ENCODE data around the gene CEBPZOS. TPM values are rescaled to one million over a fixed set of nuclear protein-coding genes. Genes with fewer than 3 reads are reported as not detected.
"Not testable (repeated sequence)": the region's sequence is repeated elsewhere in the genome, so short reads cannot be mapped to it uniquely, and the experiment has no call there.

CEBPZOS gene
- total and polyA plus RNA-seq, 9 donors, result 27.2 to 42.4 (median 35.1) TPM

- no peak for DNase-seq
- Histone ChIP-seq H3K9me3 (replicated peaks; ENCODE audit: control insufficient read depth, low read depth, low read length) (no peaks in the 10 kb centered on the region), H3K4me1 (ENCODE audit: control insufficient read depth, insufficient read depth, low read length) (no peaks in the 10 kb centered on the region), H3K4me3 (ENCODE audit: low read length) (no peak overlapping the region), H3K27me3 (ENCODE audit: control insufficient read depth, insufficient read depth, low read length) (peaks cover 7% of the 10 kb centered on the region), H3K36me3 (ENCODE audit: control insufficient read depth, insufficient read depth, low read length) (no peaks in the 10 kb centered on the region), H3K27ac (ENCODE audit: low read length) (no peak overlapping the region)
- 89% methylated on average over 4 of the region's 6 CpGs for WGBS (ENCODE audit: insufficient coverage)
Measured at GRCh38 chr2:37189452-37190153, 6.7 kb upstream of the CEBPZOS start.

- Histone ChIP-seq H3K36me3 (ENCODE audit: control insufficient read depth, insufficient read depth, low read length) (no peaks in the 10 kb centered on the region), H3K27me3 (ENCODE audit: control insufficient read depth, insufficient read depth, low read length) (peaks cover 7% of the 10 kb centered on the region), H3K4me3 (ENCODE audit: low read length) (no peak overlapping the region), H3K4me1 (ENCODE audit: control insufficient read depth, insufficient read depth, low read length) (no peaks in the 10 kb centered on the region), H3K27ac (ENCODE audit: low read length) (no peak overlapping the region), H3K9me3 (replicated peaks; ENCODE audit: control insufficient read depth, low read depth, low read length) (no peaks in the 10 kb centered on the region)
- DNase-seq, result no peak
- 80% methylated on average over 1 of the region's 4 CpGs for WGBS (ENCODE audit: insufficient coverage)
Measured at GRCh38 chr2:37190290-37190689, 6.0 kb upstream of the CEBPZOS start.

DNA sequence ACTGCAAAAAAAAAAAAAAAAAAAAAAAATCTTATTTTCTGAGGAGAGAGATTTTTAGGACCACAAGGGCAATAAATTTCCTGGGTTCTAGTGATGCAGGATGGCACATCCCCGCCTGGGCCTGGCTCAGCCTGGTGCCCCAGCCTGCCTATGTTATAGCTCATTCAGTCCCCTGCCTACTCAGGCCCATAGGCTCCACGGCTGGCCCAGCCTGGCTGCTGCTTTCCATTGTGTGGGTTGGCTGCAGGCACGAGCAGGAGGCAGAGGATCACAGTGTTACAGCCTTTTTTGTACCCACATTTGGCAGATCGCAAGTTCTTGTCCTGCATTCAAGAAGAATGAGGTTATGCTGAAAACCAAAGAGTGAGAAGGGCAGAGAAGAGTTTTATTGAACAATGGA lies 5.0 kb upstream of the CEBPZOS start:
- H3K36me3 ChIP-seq (ENCODE audit: control insufficient read depth, insufficient read depth, low read length), result no peaks in the 10 kb centered on the region
- peaks cover 3% of the 10 kb centered on the region for H3K4me1 ChIP-seq (ENCODE audit: control insufficient read depth, insufficient read depth, low read length)
- no peaks in the 10 kb centered on the region for H3K9me3 ChIP-seq (replicated peaks; ENCODE audit: control insufficient read depth, low read depth, low read length)
- no peak overlapping the region for H3K27ac ChIP-seq (ENCODE audit: low read length)
- DNase-seq, result no peak
- H3K4me3 ChIP-seq (ENCODE audit: low read length), result no peak overlapping the region
- H3K27me3 ChIP-seq (ENCODE audit: control insufficient read depth, insufficient read depth, low read length), result peaks cover 4% of the 10 kb centered on the region
- WGBS (ENCODE audit: insufficient coverage), result 66% methylated on average over 2 of the region's 4 CpGs

GRCh38 chr2:37191747-37192146 lies 4.5 kb upstream of the CEBPZOS start:
- Histone ChIP-seq H3K27me3 (ENCODE audit: control insufficient read depth, insufficient read depth, low read length) (peaks cover 4% of the 10 kb centered on the region), H3K4me1 (ENCODE audit: control insufficient read depth, insufficient read depth, low read length) (peaks cover 3% of the 10 kb centered on the region), H3K4me3 (ENCODE audit: low read length) (no peak overlapping the region), H3K36me3 (ENCODE audit: control insufficient read depth, insufficient read depth, low read length) (no peaks in the 10 kb centered on the region), H3K9me3 (replicated peaks; ENCODE audit: control insufficient read depth, low read depth, low read length) (no peaks in the 10 kb centered on the region), H3K27ac (ENCODE audit: low read length) (no peak overlapping the region)
- no peak for DNase-seq
- no CpG with 5 or more reads among the region's 6 CpGs for WGBS (ENCODE audit: insufficient coverage)

- H3K9me3 ChIP-seq (replicated peaks; ENCODE audit: control insufficient read depth, low read depth, low read length), result no peaks in the 10 kb centered on the region
- peaks cover 9% of the 10 kb centered on the region for H3K4me1 ChIP-seq (ENCODE audit: control insufficient read depth, insufficient read depth, low read length)
- H3K4me3 ChIP-seq (ENCODE audit: low read length), result no peak overlapping the region
- no peak overlapping the region for H3K27ac ChIP-seq (ENCODE audit: low read length)
- peaks cover 4% of the 10 kb centered on the region for H3K27me3 ChIP-seq (ENCODE audit: control insufficient read depth, insufficient read depth, low read length)
- H3K36me3 ChIP-seq (ENCODE audit: control insufficient read depth, insufficient read depth, low read length), result no peaks in the 10 kb centered on the region
- DNase-seq, result no peak
- no CpG with 5 or more reads among the region's 1 CpG for WGBS (ENCODE audit: insufficient coverage)
Measured at GRCh38 chr2:37192551-37192950, 3.7 kb upstream of the CEBPZOS start.

- Histone ChIP-seq H3K4me1 (ENCODE audit: control insufficient read depth, insufficient read depth, low read length) (peaks cover 13% of the 10 kb centered on the region), H3K4me3 (ENCODE audit: low read length) (peak overlapping the region; percentile 76), H3K27ac (ENCODE audit: low read length) (peak overlapping the region; percentile 93)
- not testable (repeated sequence) for H3K36me3 ChIP-seq (ENCODE audit: control insufficient read depth, insufficient read depth, low read length); H3K9me3 ChIP-seq (replicated peaks; ENCODE audit: control insufficient read depth, low read depth, low read length); H3K27me3 ChIP-seq (ENCODE audit: control insufficient read depth, insufficient read depth, low read length); DNase-seq
- WGBS (ENCODE audit: insufficient coverage), result 68% methylated on average over 15 of the region's 20 CpGs
Measured at GRCh38 chr2:37195862-37196319, 405 bp upstream of the CEBPZOS start.

DNA sequence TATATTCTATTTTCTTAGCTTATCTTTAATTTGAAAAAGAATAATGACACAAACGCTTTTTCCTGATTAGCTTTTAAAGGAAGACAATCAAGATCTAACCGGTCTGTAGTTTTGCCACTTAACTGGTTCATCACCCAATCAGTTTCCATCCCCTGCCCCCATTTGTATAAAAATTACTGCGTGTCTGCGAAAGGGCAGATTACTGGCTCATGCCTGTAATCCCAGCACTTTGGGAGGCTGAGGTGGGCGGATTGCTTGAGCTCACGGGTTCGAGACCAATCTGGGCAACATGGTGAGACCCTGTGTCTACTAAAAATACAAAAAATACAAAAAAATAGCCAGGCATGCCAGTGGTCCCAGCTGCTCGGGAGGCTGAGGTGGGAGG lies 2.4 kb downstream of the CEBPZOS start:
- H3K27me3 ChIP-seq (ENCODE audit: control insufficient read depth, insufficient read depth, low read length), result no peaks in the 10 kb centered on the region
- WGBS (ENCODE audit: insufficient coverage), result 100% methylated on average over 1 of the region's 8 CpGs
- no peak overlapping the region for H3K27ac ChIP-seq (ENCODE audit: low read length)
- peaks cover 3% of the 10 kb centered on the region for H3K9me3 ChIP-seq (replicated peaks; ENCODE audit: control insufficient read depth, low read depth, low read length)
- H3K4me1 ChIP-seq (ENCODE audit: control insufficient read depth, insufficient read depth, low read length), result peaks cover 13% of the 10 kb centered on the region
- DNase-seq, result no peak
- H3K36me3 ChIP-seq (ENCODE audit: control insufficient read depth, insufficient read depth, low read length), result peaks cover 12% of the 10 kb centered on the region
- H3K4me3 ChIP-seq (ENCODE audit: low read length), result no peak overlapping the region

GRCh38 chr2:37201208-37201607 lies 4.9 kb downstream of the CEBPZOS start:
- Histone ChIP-seq H3K27ac (ENCODE audit: low read length) (no peak overlapping the region), H3K4me3 (ENCODE audit: low read length) (no peak overlapping the region), H3K9me3 (replicated peaks; ENCODE audit: control insufficient read depth, low read depth, low read length) (peaks cover 12% of the 10 kb centered on the region), H3K36me3 (ENCODE audit: control insufficient read depth, insufficient read depth, low read length) (peaks cover 24% of the 10 kb centered on the region), H3K4me1 (ENCODE audit: control insufficient read depth, insufficient read depth, low read length) (peaks cover 10% of the 10 kb centered on the region), H3K27me3 (ENCODE audit: control insufficient read depth, insufficient read depth, low read length) (no peaks in the 10 kb centered on the region)
- no CpG with 5 or more reads among the region's 1 CpG for WGBS (ENCODE audit: insufficient coverage)
- no peak for DNase-seq

- Histone ChIP-seq H3K9me3 (replicated peaks; ENCODE audit: control insufficient read depth, low read depth, low read length) (peaks cover 17% of the 10 kb centered on the region), H3K4me1 (ENCODE audit: control insufficient read depth, insufficient read depth, low read length) (peaks cover 10% of the 10 kb centered on the region), H3K4me3 (ENCODE audit: low read length) (no peak overlapping the region), H3K27ac (ENCODE audit: low read length) (no peak overlapping the region), H3K36me3 (ENCODE audit: control insufficient read depth, insufficient read depth, low read length) (peaks cover 27% of the 10 kb centered on the region), H3K27me3 (ENCODE audit: control insufficient read depth, insufficient read depth, low read length) (no peaks in the 10 kb centered on the region)
- WGBS (ENCODE audit: insufficient coverage), result no CpG with 5 or more reads among the region's 1 CpG
- no peak for DNase-seq
Measured at GRCh38 chr2:37201766-37202165, 5.5 kb downstream of the CEBPZOS start.

- H3K4me1 ChIP-seq (ENCODE audit: control insufficient read depth, insufficient read depth, low read length), result no peaks in the 10 kb centered on the region
- H3K4me3 ChIP-seq (ENCODE audit: low read length), result no peak overlapping the region
- H3K36me3 ChIP-seq (ENCODE audit: control insufficient read depth, insufficient read depth, low read length), result peaks cover 27% of the 10 kb centered on the region
- DNase-seq, result no peak
- WGBS (ENCODE audit: insufficient coverage), result no CpG with 5 or more reads among the region's 2 CpGs
- no peak overlapping the region for H3K27ac ChIP-seq (ENCODE audit: low read length)
- peaks cover 27% of the 10 kb centered on the region for H3K9me3 ChIP-seq (replicated peaks; ENCODE audit: control insufficient read depth, low read depth, low read length)
- H3K27me3 ChIP-seq (ENCODE audit: control insufficient read depth, insufficient read depth, low read length), result no peaks in the 10 kb centered on the region
Measured at GRCh38 chr2:37203708-37204107, 7.4 kb downstream of the CEBPZOS start.

All from muscle of leg (tissue), 11 donors.